GM10248 (cell line): Measurements from ENCODE around the gene GPRIN3.

Experiments used
- CTCF ChIA-PET: fragments of 300-600 bp; sonication (Branson Sonifier 250); formaldehyde crosslinking; extraction: SDS; loops from one replicate; lab custom pipeline; 2021; ENCODE audit warnings: antibody characterized with exemption; lab: Yijun Ruan, JAX
- POLR2A ChIA-PET: fragments of 350-650 bp; sonication (Branson Sonifier 250); formaldehyde crosslinking; extraction: SDS; loops from one replicate; lab custom pipeline; 2020; ENCODE audit warnings: antibody characterized with exemption; lab: Yijun Ruan, JAX
- DNase-seq: peaks from one replicate; pipeline ENCODE4 v3.0.0; 2012; ENCODE audit errors: extremely low spot score
- TF ChIP-seq, protein P1 (sequence below): IDR thresholded peaks from 2 replicates; pipeline ENCODE4 v1.5.1; 2012; ENCODE audit warnings: mild to moderate bottlenecking, low read depth; ENCODE audit errors: extremely low read depth, missing control alignments, control extremely low read depth

GPRIN3 gene

DNA sequence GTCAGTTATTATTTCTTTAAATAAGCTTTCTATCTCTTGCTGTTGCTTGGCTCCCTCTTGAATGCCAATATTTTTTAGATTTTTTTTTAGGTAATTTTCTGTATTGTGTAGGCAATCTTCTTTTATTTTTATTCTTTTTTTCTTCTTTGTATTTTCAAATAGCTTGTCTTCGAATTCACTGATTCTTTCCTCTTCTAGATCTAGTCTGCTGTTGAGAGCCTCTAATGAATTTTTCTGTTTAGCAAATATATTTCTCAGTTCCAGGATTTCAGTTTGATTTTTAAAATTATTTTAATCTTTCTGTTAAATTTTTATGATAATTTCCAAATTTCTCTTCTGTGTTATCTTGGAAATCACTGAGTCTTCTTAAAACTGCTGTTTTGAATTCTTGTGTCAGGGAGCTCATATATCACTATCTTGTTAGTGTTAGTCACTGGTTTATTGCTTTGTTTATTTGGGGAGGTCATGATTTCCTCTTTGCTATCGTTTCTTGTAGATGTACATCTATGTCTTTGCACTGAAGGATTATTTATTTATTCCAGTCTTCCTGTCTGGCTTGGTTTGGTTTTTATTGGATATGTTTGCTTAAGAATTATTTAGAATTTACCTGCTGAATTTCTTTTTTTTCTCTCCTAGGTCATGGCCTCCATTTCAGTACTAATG lies 39.9 kb upstream of the GPRIN3 start:
- TF ChIP-seq, protein P1, sequence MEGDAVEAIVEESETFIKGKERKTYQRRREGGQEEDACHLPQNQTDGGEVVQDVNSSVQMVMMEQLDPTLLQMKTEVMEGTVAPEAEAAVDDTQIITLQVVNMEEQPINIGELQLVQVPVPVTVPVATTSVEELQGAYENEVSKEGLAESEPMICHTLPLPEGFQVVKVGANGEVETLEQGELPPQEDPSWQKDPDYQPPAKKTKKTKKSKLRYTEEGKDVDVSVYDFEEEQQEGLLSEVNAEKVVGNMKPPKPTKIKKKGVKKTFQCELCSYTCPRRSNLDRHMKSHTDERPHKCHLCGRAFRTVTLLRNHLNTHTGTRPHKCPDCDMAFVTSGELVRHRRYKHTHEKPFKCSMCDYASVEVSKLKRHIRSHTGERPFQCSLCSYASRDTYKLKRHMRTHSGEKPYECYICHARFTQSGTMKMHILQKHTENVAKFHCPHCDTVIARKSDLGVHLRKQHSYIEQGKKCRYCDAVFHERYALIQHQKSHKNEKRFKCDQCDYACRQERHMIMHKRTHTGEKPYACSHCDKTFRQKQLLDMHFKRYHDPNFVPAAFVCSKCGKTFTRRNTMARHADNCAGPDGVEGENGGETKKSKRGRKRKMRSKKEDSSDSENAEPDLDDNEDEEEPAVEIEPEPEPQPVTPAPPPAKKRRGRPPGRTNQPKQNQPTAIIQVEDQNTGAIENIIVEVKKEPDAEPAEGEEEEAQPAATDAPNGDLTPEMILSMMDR: no peak
- ChIA-PET CTCF (no interaction called here), POLR2A (no interaction called here)
- DNase-seq: no peak

DNA sequence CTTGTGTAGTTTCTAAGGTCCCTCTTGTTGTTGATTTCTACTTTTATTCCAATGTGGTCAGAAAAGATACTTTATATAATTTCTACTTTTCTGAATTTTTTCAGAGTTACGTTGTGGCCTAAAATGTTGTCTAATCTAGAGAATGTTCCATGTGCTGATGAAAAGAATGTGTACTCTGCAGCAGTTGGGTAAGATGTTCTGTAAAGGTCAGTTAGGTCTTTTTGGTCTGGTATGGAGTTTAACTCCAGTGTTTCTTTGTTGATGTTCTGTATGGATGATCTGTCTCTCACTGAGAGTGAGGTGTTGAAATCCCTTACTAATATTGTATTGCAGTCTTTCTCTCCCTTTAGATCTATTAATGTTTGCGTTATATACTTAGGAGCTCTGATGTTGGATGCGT lies 37.0 kb upstream of the GPRIN3 start:
- ChIA-PET POLR2A (no interaction called here), CTCF (no interaction called here)
- TF ChIP-seq, protein P1: no peak
- no peak for DNase-seq

DNA sequence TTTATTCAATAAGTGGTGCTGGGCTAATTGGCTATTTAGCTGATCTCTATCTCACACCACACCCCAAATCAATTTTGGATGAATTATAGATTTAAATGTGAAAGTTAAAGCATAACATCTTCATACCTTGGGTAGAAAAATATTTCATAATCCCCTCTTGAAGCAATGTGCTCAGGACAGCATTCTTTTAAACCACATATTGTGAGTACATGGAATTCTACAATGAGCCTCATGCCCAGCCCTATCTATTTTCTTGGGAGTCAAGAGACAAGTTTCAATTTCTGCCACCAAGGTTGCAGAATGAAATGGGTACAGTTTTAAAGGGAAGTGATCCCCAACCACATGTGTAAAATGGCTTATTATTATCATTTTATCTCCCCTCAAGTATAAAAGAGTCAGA lies 30.6 kb upstream of the GPRIN3 start:
- TF ChIP-seq, protein P1: no peak
- POLR2A ChIA-PET: no interaction called here
- CTCF ChIA-PET: no interaction called here
- no peak for DNase-seq

DNA sequence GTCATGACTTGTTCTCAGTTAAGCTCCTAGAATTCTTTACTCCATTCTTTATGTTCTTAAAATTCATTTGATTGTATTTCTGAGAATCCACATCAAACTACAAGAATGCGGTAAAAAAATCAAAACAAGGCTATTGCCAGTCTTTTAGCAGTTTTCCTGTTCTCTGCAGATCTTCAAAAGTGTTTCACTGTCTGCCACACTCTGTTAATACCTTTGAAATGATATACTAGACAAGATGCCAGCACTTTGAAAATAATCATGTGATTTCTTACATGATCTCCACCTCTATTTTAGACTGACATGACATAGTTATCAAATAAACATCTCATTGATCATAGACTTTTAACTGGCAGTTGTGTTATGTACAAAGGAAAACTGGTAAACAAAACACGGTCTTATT lies 30.1 kb upstream of the GPRIN3 start:
- DNase-seq: no peak
- ChIA-PET POLR2A (no interaction called here), CTCF (no interaction called here)
- TF ChIP-seq, protein P1: no peak

DNA sequence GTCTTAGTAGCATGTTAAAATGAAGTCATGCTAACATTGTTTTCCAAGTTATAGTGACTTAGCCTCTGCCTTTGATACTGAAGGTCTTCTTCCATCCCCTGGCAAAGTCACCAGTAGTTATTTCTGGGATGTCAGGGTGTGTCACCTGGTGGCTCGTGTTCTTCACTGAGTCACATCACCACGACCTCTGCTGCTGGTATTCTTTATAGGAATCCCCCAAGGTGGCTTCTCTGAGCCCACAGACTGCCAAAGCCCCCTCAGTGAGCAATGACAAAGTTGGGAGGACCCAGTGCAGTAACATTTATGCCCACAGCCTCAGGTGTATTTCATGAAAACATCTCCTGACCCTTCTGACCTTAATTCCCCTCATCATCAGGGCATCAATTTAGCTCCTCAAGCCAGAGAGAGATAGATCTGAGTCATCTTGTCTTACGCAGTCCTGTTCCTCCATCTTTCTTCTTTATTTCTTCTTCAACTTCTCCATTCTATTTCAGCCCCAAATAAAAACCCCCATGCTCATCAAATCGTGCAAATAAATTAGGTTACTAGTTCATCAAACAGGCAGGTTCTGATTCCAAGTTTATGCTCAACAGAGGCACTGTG lies 29.3 kb upstream of the GPRIN3 start:
- no peak for DNase-seq
- ChIA-PET POLR2A (no interaction called here), CTCF (no interaction called here)
- TF ChIP-seq, protein P1: no peak

DNA sequence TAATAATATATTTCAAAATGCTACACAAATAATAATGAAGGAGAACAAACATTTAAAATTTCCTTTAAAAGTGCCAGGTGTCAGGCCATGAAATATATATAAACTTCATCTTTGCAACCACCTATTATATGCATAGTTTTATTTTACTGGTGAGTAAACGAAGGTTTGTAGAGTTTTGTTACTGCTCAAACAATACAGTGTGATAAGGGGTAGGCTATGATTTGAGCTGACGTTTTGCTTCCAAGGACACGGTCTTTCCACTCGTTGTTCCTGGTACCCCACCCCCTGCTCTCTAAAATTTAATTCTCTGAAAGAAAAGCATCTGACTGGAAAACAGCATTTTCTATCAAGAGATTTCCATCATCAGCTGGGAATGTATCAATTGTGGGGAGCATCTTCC lies 27.2 kb upstream of the GPRIN3 start:
- DNase-seq: no peak
- POLR2A ChIA-PET: no interaction called here
- CTCF ChIA-PET: interaction anchor here (0.8 to 1.7 kb wide), 2 partner anchors 9 to 24 kb away, joined by 3 to 8 read pairs; no protein-coding TSS in a partner anchor
- TF ChIP-seq, protein P1: no peak
